HEK293T (cell line): ENCODE data around the gene KCNC1.

Source experiments
- ARNT ChIP-seq: fragments of 450-650 bp; IDR thresholded peaks from 2 replicates; pipeline ENCODE4 v1.6.1; 2017; ENCODE audit warnings: mild to moderate bottlenecking
- BHLHE40 ChIP-seq: fragments of 450-650 bp; IDR thresholded peaks from 2 replicates; pipeline ENCODE4 v1.6.1; 2016; ENCODE audit warnings: mild to moderate bottlenecking, moderate library complexity, borderline replicate concordance
- FOXK2 ChIP-seq: fragments of 450-650 bp; IDR thresholded peaks from 2 replicates; pipeline ENCODE4 v1.6.1; 2016; ENCODE audit warnings: mild to moderate bottlenecking
- FOXM1 ChIP-seq: fragments of 450-650 bp; IDR thresholded peaks from 2 replicates; pipeline ENCODE4 v1.6.1; 2017; ENCODE audit warnings: mild to moderate bottlenecking, borderline replicate concordance
- SP1 ChIP-seq: fragments of 450-650 bp; IDR thresholded peaks from 2 replicates; pipeline ENCODE4 v1.6.1; 2017
- SUZ12 ChIP-seq: fragments of 450-650 bp; IDR thresholded peaks from 2 replicates; pipeline ENCODE4 v1.6.1; 2016; ENCODE audit warnings: mild to moderate bottlenecking
- TARDBP ChIP-seq: fragments of 450-650 bp; IDR thresholded peaks from 2 replicates; pipeline ENCODE4 v1.6.1; 2016
- ZNF384 ChIP-seq: fragments of 450-650 bp; IDR thresholded peaks from 2 replicates; pipeline ENCODE4 v1.6.1; 2016

- TF ChIP-seq FOXM1 (no peak), FOXK2 (no peak), BHLHE40 (no peak), SP1 (no peak), ARNT (no peak), ZNF384 (no peak), SUZ12 (no peak), TARDBP (no peak)
These were observed 61.6 kb downstream of the KCNC1 start for GRCh38 chr11:17796154-17796553.
